Stimulated activated CD4-positive, alpha-beta T cell treated with anti-CD3 and anti-CD28 coated beads, Interleukin-1b, Interleukin-23, amount 100 ng/mL, for 48 hours (primary cell): ENCODE measurements around the gene ELL.

Experiments
- DNase-seq: peaks from one replicate; pipeline ENCODE4 v3.0.0-alpha.2; 2020

The ELL gene

GRCh38 chr19:18487576-18488402, 34.1 kb downstream of the ELL start:
- no peak for DNase-seq

- DNase-seq = no peak
These were observed 35.1 kb downstream of the ELL start for GRCh38 chr19:18486746-18487145.

- DNase-seq = no peak
These were observed 36.9 kb downstream of the ELL start for GRCh38 chr19:18484992-18485391.

GRCh38 chr19:18483119-18483890, 38.6 kb downstream of the ELL start:
- DNase-seq = no peak

- peak; percentile 51 for DNase-seq
These were observed 40.2 kb downstream of the ELL start for GRCh38 chr19:18481505-18482222.

GRCh38 chr19:18480006-18480691, 41.7 kb downstream of the ELL start:
- no peak for DNase-seq

- peak; percentile 86 for DNase-seq
These were observed 43.1 kb downstream of the ELL start for GRCh38 chr19:18478545-18479311.

GRCh38 chr19:18477974-18478373, 43.9 kb downstream of the ELL start:
- no peak for DNase-seq

GRCh38 chr19:18477042-18477779, 44.7 kb downstream of the ELL start:
- DNase-seq = no peak

GRCh38 chr19:18476507-18477041, 45.3 kb downstream of the ELL start:
- DNase-seq = no peak

GRCh38 chr19:18475762-18476331, 46.0 kb downstream of the ELL start:
- no peak for DNase-seq

- no peak for DNase-seq
These were observed 46.8 kb downstream of the ELL start for GRCh38 chr19:18475004-18475453.

- no peak for DNase-seq
These were observed 47.4 kb downstream of the ELL start for GRCh38 chr19:18474366-18474887.

- no peak for DNase-seq
These were observed 48.2 kb downstream of the ELL start for GRCh38 chr19:18473706-18474087.

- no peak for DNase-seq
These were observed 48.7 kb downstream of the ELL start for GRCh38 chr19:18473003-18473705.

GRCh38 chr19:18470787-18471186, 51.1 kb downstream of the ELL start:
- no peak for DNase-seq

GRCh38 chr19:18469069-18469846, 52.6 kb downstream of the ELL start:
- DNase-seq = peak; percentile 55

GRCh38 chr19:18468517-18468916, 53.4 kb downstream of the ELL start:
- DNase-seq = no peak

GRCh38 chr19:18467978-18468377, 53.9 kb downstream of the ELL start:
- DNase-seq = no peak
